ENCODE results near the gene TMEM184B.

Gene TMEM184B

DNA sequence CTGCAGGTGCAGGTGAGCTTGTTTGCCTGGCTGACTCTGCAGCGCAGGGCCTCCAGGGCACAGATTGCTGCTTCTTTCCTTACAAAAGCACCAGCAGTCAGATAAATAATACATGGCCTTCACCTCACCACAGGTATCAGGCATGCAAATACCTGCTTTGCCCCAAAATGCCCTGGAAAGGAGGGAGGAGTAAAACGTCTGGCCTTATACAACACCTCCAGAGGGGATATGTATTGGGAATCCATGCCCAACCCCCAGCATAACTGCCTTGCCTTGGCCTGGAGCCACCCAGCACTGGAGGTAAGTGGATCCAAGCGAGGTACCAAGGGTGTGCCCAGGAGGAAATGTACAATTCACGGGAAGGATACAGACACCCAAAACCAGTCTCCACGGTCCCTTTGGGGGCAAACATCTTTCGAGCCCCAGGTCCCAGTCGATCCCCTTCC lies 860 bp downstream of the TMEM184B start:
- H3K4me3 ChIP-seq (ENCODE audit: low read length) = peak overlapping the region; percentile 92
- no peak for DNase-seq (ENCODE audit: low read depth)
- TF ChIP-seq, protein P1, sequence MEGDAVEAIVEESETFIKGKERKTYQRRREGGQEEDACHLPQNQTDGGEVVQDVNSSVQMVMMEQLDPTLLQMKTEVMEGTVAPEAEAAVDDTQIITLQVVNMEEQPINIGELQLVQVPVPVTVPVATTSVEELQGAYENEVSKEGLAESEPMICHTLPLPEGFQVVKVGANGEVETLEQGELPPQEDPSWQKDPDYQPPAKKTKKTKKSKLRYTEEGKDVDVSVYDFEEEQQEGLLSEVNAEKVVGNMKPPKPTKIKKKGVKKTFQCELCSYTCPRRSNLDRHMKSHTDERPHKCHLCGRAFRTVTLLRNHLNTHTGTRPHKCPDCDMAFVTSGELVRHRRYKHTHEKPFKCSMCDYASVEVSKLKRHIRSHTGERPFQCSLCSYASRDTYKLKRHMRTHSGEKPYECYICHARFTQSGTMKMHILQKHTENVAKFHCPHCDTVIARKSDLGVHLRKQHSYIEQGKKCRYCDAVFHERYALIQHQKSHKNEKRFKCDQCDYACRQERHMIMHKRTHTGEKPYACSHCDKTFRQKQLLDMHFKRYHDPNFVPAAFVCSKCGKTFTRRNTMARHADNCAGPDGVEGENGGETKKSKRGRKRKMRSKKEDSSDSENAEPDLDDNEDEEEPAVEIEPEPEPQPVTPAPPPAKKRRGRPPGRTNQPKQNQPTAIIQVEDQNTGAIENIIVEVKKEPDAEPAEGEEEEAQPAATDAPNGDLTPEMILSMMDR (conservative IDR thresholded peaks at IDR 0.05; ENCODE audit: low read depth, low read length) = no peak

DNA sequence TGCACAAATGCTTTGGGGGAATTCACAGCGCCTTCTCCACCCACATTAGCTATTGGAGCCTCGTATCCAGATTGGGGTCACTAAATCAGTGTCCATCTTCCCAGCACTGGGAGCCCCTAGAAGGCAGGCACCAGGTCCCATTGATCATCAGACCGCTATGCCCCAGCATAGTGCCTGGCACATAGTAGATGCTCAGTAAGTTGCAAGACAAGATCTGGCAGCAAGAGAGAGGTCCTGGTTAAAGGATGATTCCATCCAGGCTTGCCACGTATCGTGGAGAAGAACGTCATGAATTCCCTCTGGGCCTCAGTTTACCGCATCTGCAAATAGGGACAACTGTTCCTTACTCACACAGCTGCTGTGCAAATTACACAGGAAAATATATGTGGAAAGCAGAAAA lies 1.7 kb downstream of the TMEM184B start:
- H3K4me3 ChIP-seq (ENCODE audit: low read length) = peak overlapping the region; percentile 25
- TF ChIP-seq, protein P1 (conservative IDR thresholded peaks at IDR 0.05; ENCODE audit: low read depth, low read length) = no peak
- no peak for DNase-seq (ENCODE audit: low read depth)

DNA sequence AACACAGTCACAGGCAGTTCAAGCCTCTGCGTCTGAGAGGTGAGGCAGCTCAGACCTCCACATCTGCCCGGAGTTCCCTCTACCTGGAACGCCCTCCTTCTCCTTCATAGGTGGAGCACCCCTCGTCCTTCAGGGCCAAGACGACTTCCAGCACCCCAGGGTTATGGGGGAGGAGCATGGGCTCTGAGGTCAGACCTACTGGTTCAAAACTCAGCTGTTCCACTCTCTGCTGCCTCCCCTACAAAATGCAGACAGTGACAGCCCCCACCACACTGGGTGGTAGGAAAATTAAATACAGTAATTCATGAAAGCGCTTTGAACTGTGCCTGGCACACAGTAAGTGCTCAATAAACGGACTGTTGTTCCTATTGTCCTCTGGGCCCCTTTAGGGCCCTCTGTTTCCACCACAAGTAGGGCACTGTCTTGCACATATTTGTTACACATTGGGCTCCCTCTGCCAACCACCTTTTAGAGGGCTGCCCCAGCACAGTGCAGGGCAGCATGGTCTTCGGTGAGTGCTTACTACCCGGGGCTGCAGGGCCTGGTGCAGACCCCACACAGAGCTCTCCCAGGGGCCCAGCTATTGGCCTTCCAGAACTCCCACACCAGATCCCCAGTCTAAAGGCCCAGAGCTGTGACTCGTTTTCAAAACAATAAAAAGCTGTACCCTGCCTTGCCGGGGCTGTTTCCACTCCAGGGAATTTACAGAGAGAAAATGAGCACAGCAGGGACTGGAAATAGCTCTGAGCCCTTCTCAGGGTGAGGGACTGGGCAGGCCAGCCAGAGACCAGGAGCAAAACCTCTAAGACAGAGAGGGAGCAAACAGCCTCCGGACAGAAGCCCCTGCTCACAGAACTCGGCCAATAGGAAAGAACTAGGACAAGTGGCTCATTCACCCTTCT lies 2.5 kb downstream of the TMEM184B start:
- TF ChIP-seq, protein P1 (conservative IDR thresholded peaks at IDR 0.05; ENCODE audit: low read depth, low read length) = no peak
- no peak for DNase-seq (ENCODE audit: low read depth)
- peak overlapping the region; percentile 25 for H3K4me3 ChIP-seq (ENCODE audit: low read length)

DNA sequence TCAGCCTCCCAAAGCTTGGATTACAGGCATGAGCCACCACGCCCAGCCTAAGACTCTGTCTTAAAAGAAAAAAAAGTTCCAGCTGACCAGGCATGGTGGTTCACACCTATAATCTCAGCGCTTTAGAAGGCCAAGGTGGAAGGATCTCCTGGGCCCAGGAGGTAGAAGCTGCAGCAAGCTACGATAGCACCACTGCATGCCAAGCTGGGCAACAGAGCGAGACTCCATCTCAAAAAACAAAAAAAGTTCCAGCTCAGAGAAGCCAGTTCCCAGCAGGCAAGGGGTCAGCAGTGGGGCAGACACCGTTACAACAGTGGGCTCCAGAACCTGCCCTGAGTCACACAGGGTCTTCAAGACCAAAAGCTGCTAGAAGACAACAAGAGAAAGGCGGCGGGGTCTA lies 3.3 kb downstream of the TMEM184B start:
- H3K4me3 ChIP-seq (ENCODE audit: low read length) = no peak overlapping the region
- TF ChIP-seq, protein P1 (conservative IDR thresholded peaks at IDR 0.05; ENCODE audit: low read depth, low read length) = no peak
- DNase-seq (ENCODE audit: low read depth) = no peak

DNA sequence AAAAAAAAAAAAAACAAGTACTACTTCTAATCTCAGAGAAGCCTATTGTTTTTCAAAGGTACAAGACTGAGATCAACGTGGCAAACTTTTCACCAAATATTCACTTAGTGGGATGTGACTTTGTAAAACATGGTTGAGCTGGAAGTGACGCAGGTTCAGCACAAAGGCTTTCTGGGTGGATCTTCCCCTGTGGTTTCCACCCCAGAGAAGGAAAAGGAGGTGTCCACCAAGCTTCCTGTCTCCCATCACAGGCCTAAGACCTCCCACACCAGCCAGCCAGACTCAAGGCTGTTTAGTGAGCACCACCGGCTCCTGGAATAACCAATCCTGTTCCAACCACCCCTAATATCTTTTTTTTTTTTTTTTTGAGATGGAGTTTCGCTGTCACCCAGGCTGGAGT lies 5.7 kb downstream of the TMEM184B start:
- DNase-seq (ENCODE audit: low read depth) = no peak
- H3K4me3 ChIP-seq (ENCODE audit: low read length) = no peak overlapping the region
- TF ChIP-seq, protein P1 (conservative IDR thresholded peaks at IDR 0.05; ENCODE audit: low read depth, low read length) = no peak

DNA sequence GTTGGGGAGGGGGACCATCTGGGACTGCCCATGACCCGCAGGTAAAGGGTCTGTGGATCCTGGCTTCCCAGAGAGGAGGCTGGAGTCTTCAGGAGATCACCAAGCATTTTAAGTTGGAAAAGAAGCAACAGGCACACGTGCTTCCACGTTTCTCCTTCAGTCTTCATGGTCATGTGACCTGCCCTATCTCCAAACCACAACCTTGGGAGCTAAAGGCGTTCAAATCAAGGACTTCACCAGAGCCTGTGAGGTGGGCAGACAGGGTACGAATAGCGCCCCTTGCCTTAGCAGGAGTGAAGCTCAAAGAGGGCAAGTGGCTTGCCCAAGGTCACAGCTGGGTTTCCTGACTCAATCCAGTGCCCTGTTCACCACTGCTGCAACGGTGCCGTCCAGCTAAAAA lies 6.7 kb downstream of the TMEM184B start:
- H3K4me3 ChIP-seq (ENCODE audit: low read length) = no peak overlapping the region
- TF ChIP-seq, protein P1 (conservative IDR thresholded peaks at IDR 0.05; ENCODE audit: low read depth, low read length) = no peak
- no peak for DNase-seq (ENCODE audit: low read depth)

DNA sequence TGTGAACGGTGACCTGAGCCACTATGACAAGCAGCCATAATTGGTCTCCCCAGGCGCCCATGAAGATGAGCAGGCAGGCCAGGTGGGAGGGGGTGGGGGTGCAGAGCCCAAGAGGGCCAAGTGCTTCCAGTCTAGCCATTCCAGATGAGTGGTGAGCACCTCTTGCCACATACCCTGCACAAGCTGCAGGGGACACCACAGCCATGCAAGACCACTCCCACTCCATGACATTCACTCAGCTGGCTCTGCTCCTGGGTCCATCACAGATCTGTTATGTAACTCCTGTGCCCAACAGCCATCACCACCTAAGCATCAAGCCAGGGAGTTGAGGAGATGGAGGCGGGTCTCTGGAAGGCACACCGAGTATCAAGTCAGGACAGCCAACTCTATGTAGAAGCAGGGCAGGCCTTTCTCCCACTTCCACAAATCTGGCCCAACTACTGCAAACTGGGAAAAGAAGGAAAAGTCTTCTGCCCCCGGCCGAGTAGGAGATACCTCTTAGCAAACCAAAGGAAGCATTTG lies 8.4 kb downstream of the TMEM184B start:
- TF ChIP-seq, protein P1 (conservative IDR thresholded peaks at IDR 0.05; ENCODE audit: low read depth, low read length) = no peak
- H3K4me3 ChIP-seq (ENCODE audit: low read length) = no peak overlapping the region
- DNase-seq (ENCODE audit: low read depth) = no peak

Data from retinal pigment epithelial cell (primary cell).